Mesenchymal stem cell (in vitro differentiated cells and primary cell): ENCODE measurements around the gene SLC12A7.

Experiments used
- DNase-seq: peaks from one replicate; pipeline ENCODE4 v3.0.0-alpha.2; 2013
- H2AFZ ChIP-seq: one replicate; pipeline ENCODE4 v1.6.1; 2013; ENCODE audit warnings: low read depth, mild to moderate bottlenecking, control low read depth, inconsistent platforms, low read length, moderate library complexity
- H2AK5ac ChIP-seq: 2 replicates; pipeline ENCODE4 v1.6.1; 2013; ENCODE audit warnings: low read length, moderate library complexity, mild to moderate bottlenecking, inconsistent platforms; ENCODE audit not compliant: severe bottlenecking
- H2BK120ac ChIP-seq: one replicate; pipeline ENCODE4 v1.6.1; 2013; ENCODE audit warnings: low read depth, mild to moderate bottlenecking, inconsistent platforms, low read length, moderate library complexity
- H2BK12ac ChIP-seq, 2 experiments: one replicate each; pipeline ENCODE4 v1.6.1; 2013; ENCODE audit warnings: inconsistent platforms in 2 of 2, low read length in 2 of 2, mild to moderate bottlenecking in 2 of 2, moderate library complexity in 2 of 2, control low read depth in 1 of 2
- H2BK15ac ChIP-seq: one replicate; pipeline ENCODE4 v1.6.1; 2013; ENCODE audit warnings: mild to moderate bottlenecking, low read depth, inconsistent platforms; ENCODE audit not compliant: poor library complexity, severe bottlenecking
- H2BK5ac ChIP-seq: 2 replicates; pipeline ENCODE4 v1.6.1; 2013; ENCODE audit warnings: low read depth, mild to moderate bottlenecking, low read length, control low read depth, inconsistent platforms; ENCODE audit not compliant: poor library complexity, severe bottlenecking
- H3K14ac ChIP-seq, 2 experiments: one replicate each; pipeline ENCODE4 v1.6.1; 2013; ENCODE audit warnings: inconsistent platforms in 2 of 2, low read length in 2 of 2, control low read depth in 1 of 2, mild to moderate bottlenecking in 1 of 2, moderate library complexity in 1 of 2
- H3K18ac ChIP-seq, 2 experiments: one replicate each; pipeline ENCODE4 v1.6.1; 2013; ENCODE audit warnings: inconsistent platforms in 2 of 2, low read length in 2 of 2, control low read depth in 1 of 2, low read depth in 1 of 2, mild to moderate bottlenecking in 1 of 2
- H3K23ac ChIP-seq, 2 experiments: one replicate each; pipeline ENCODE4 v1.6.1; 2013; ENCODE audit warnings: inconsistent platforms in 2 of 2, low read length in 2 of 2, mild to moderate bottlenecking in 2 of 2, moderate library complexity in 2 of 2, control low read depth in 1 of 2
- H3K27ac ChIP-seq: 2 replicates; pipeline ENCODE4 v1.5.1; 2013; ENCODE audit warnings: mild to moderate bottlenecking, moderate library complexity, low read length, control low read depth, inconsistent platforms; ENCODE audit not compliant: poor library complexity, severe bottlenecking
- H3K27me3 ChIP-seq, 2 experiments: 2 replicates each; pipeline versions ENCODE4 v1.6.1 to v1.7.0; 2013; ENCODE audit warnings: low read length in 2 of 2, mild to moderate bottlenecking in 2 of 2, moderate library complexity in 2 of 2, control low read depth in 1 of 2, inconsistent platforms in 1 of 2; ENCODE audit not compliant: control insufficient read depth in 1 of 2, insufficient read depth in 1 of 2
- H3K36me3 ChIP-seq, 2 experiments: 2 replicates each; pipeline versions ENCODE4 v1.6.1 to v1.7.0; 2013; ENCODE audit warnings: low read length in 2 of 2, control low read depth in 1 of 2, inconsistent platforms in 1 of 2, low read depth in 1 of 2, mild to moderate bottlenecking in 1 of 2; ENCODE audit not compliant: insufficient read depth in 2 of 2, control insufficient read depth in 1 of 2
- H3K4ac ChIP-seq, 2 experiments: one replicate each; pipeline ENCODE4 v1.6.1; 2013; ENCODE audit warnings: inconsistent platforms in 2 of 2, low read length in 2 of 2, mild to moderate bottlenecking in 2 of 2, moderate library complexity in 2 of 2, control low read depth in 1 of 2, low read depth in 1 of 2
- H3K4me1 ChIP-seq: 2 replicates; pipeline ENCODE4 v1.6.1; 2013; ENCODE audit warnings: low read depth, low read length, control low read depth; ENCODE audit not compliant: control insufficient read depth, insufficient read depth
- H3K4me2 ChIP-seq: 2 replicates; pipeline ENCODE4 v1.6.1; 2013; ENCODE audit warnings: low read length, mild to moderate bottlenecking, inconsistent platforms; ENCODE audit not compliant: poor library complexity, severe bottlenecking
- H3K4me3 ChIP-seq, 2 experiments: 2 replicates each; pipeline versions ENCODE4 v1.5.1 to v1.7.0; 2013; ENCODE audit warnings: low read length in 2 of 2, mild to moderate bottlenecking in 2 of 2, control low read depth in 1 of 2, low read depth in 1 of 2; ENCODE audit not compliant: insufficient read depth in 1 of 2
- H3K79me1 ChIP-seq: replicated peaks from 2 replicates; pipeline ENCODE4 v1.6.1; 2013; ENCODE audit warnings: mild to moderate bottlenecking, control low read depth, low read length, inconsistent platforms; ENCODE audit not compliant: poor library complexity, severe bottlenecking
- H3K9ac ChIP-seq: 2 replicates; pipeline ENCODE4 v1.7.0; 2013; ENCODE audit warnings: mild to moderate bottlenecking, low read length, moderate library complexity
- H3K9me3 ChIP-seq: 2 replicates; pipeline ENCODE4 v1.7.0; 2013; ENCODE audit warnings: mild to moderate bottlenecking, low read length; ENCODE audit not compliant: control insufficient read depth
- H4K8ac ChIP-seq: one replicate; pipeline ENCODE4 v1.6.1; 2013; ENCODE audit warnings: inconsistent platforms, mild to moderate bottlenecking, low read length, moderate library complexity
- H4K91ac ChIP-seq: one replicate; pipeline ENCODE4 v1.6.1; 2013; ENCODE audit warnings: mild to moderate bottlenecking, low read length, inconsistent platforms
- WGBS: methylation state at CpG from one replicate; pipeline ENCODE4 v1.1.7; 2013; ENCODE audit warnings: mixed read lengths; 5-methylcytosine and 5-hydroxymethylcytosine counted together

Gene SLC12A7

DNA sequence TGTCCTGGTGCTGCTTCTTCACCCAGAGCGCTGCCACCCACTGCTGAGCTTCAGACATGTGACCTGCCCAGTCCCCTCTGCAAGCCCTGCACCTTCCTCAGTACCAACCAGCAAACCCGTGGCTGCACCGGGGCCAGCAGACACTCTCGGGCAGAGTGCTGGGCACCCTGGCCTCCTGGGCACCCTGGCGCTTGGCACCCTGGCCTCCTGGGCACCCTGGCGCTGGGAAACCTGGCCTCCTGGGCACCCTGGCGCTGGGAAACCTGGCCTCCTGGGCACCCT lies 31.7 kb upstream of the SLC12A7 start:
- no peak overlapping the region for H3K14ac ChIP-seq
- H2AK5ac ChIP-seq, result no peak overlapping the region
- H2BK120ac ChIP-seq, result no peak overlapping the region
- no peaks in the 10 kb centered on the region for H3K79me1 ChIP-seq
- no peak overlapping the region for H3K18ac ChIP-seq
- H2BK5ac ChIP-seq, result no peak overlapping the region
- H3K4ac ChIP-seq, result no peak overlapping the region
- no peak overlapping the region for H3K4me3 ChIP-seq
- H3K9me3 ChIP-seq, result no peaks in the 10 kb centered on the region
- peaks cover 2% of the 10 kb centered on the region for H3K4me1 ChIP-seq
- no peak overlapping the region for H2BK12ac ChIP-seq
- H4K91ac ChIP-seq, result no peak overlapping the region
- H3K27ac ChIP-seq, result no peak overlapping the region
- H3K4me2 ChIP-seq, result no peak overlapping the region
- H3K27me3 ChIP-seq, result peaks cover 41 to 44% of the 10 kb centered on the region in 2 experiments
- no peak for DNase-seq
- no peaks in the 10 kb centered on the region for H3K36me3 ChIP-seq
- no peak overlapping the region for H2BK15ac ChIP-seq
- H3K9ac ChIP-seq, result no peak overlapping the region
- 96% methylated on average over 7 of the region's 7 CpGs for WGBS
- no peak overlapping the region for H3K23ac ChIP-seq
- H2AFZ ChIP-seq, result no peak overlapping the region
- no peak overlapping the region for H4K8ac ChIP-seq

GRCh38 chr5:1142886-1143669 lies 31.2 kb upstream of the SLC12A7 start:
- no peak overlapping the region for H2AFZ ChIP-seq
- no peak overlapping the region for H3K23ac ChIP-seq
- H4K8ac ChIP-seq, result no peak overlapping the region
- no peak overlapping the region for H3K4me3 ChIP-seq
- H3K4me2 ChIP-seq, result no peak overlapping the region
- DNase-seq, result no peak
- no peak overlapping the region for H2BK12ac ChIP-seq
- H2BK15ac ChIP-seq, result no peak overlapping the region
- no peak overlapping the region for H4K91ac ChIP-seq
- no peak overlapping the region for H3K27ac ChIP-seq
- 90% methylated on average over 34 of the region's 34 CpGs for WGBS
- no peaks in the 10 kb centered on the region for H3K79me1 ChIP-seq
- H3K36me3 ChIP-seq, result no peaks in the 10 kb centered on the region
- H3K27me3 ChIP-seq, result peaks cover 41 to 44% of the 10 kb centered on the region in 2 experiments
- H2AK5ac ChIP-seq, result no peak overlapping the region
- H3K14ac ChIP-seq, result no peak overlapping the region
- no peak overlapping the region for H3K18ac ChIP-seq
- H3K9me3 ChIP-seq, result no peaks in the 10 kb centered on the region
- H3K9ac ChIP-seq, result no peak overlapping the region
- H3K4me1 ChIP-seq, result peaks cover 2% of the 10 kb centered on the region
- no peak overlapping the region for H2BK5ac ChIP-seq
- H2BK120ac ChIP-seq, result no peak overlapping the region
- no peak overlapping the region for H3K4ac ChIP-seq

GRCh38 chr5:1141834-1142233 lies 30.0 kb upstream of the SLC12A7 start:
- Histone ChIP-seq H3K9ac (no peak overlapping the region), H3K27ac (no peak overlapping the region), H3K4me3 (no peak overlapping the region), H3K4me1 (peaks cover 2% of the 10 kb centered on the region), H2AK5ac (no peak overlapping the region), H2BK15ac (no peak overlapping the region), H3K79me1 (no peaks in the 10 kb centered on the region), H2BK12ac (no peak overlapping the region), H2AFZ (no peak overlapping the region), H3K18ac (no peak overlapping the region), H4K91ac (no peak overlapping the region), H4K8ac (no peak overlapping the region), H3K4me2 (no peak overlapping the region), H3K27me3 (peaks cover 41 to 51% of the 10 kb centered on the region in 2 experiments), H3K14ac (no peak overlapping the region), H2BK5ac (no peak overlapping the region), H3K4ac (no peak overlapping the region), H3K9me3 (no peaks in the 10 kb centered on the region), H3K36me3 (no peaks in the 10 kb centered on the region), H3K23ac (no peak overlapping the region), H2BK120ac (no peak overlapping the region)
- 22% methylated on average over 5 of the region's 6 CpGs for WGBS
- DNase-seq, result no peak

GRCh38 chr5:1140818-1141189 lies 28.9 kb upstream of the SLC12A7 start:
- Histone ChIP-seq H3K4me2 (no peak overlapping the region), H3K36me3 (no peaks in the 10 kb centered on the region), H3K4me1 (peaks cover 6% of the 10 kb centered on the region), H3K79me1 (no peaks in the 10 kb centered on the region), H3K27me3 (peaks cover 38 to 48% of the 10 kb centered on the region in 2 experiments), H4K91ac (no peak overlapping the region), H3K4me3 (no peak overlapping the region), H2BK5ac (no peak overlapping the region), H3K27ac (no peak overlapping the region), H3K23ac (no peak overlapping the region), H2AFZ (no peak overlapping the region), H2BK12ac (no peak overlapping the region), H3K14ac (no peak overlapping the region), H2AK5ac (no peak overlapping the region), H3K9me3 (no peaks in the 10 kb centered on the region), H3K9ac (no peak overlapping the region), H2BK120ac (no peak overlapping the region), H2BK15ac (no peak overlapping the region), H3K4ac (no peak overlapping the region), H4K8ac (no peak overlapping the region), H3K18ac (no peak overlapping the region)
- no peak for DNase-seq
- 83% methylated on average over 15 of the region's 15 CpGs for WGBS
